Esophagus (tissue), 2 donors: ENCODE data around the gene SCAF4. TPM values are rescaled to one million over a fixed set of nuclear protein-coding genes. Genes with fewer than 3 reads are reported as not detected.

Source experiments
- H3K27ac ChIP-seq, 2 donors: one replicate each; pipeline ENCODE4 v1.5.1; 2013; ENCODE audit warnings: low read depth in 2 of 2, mild to moderate bottlenecking in 2 of 2, inconsistent platforms in 1 of 2, low read length in 1 of 2, moderate library complexity in 1 of 2
- H3K27me3 ChIP-seq, 2 donors: one replicate each; pipeline ENCODE4 v1.6.1; 2013; ENCODE audit warnings: low read length in 2 of 2, control low read depth in 1 of 2, mild to moderate bottlenecking in 1 of 2; ENCODE audit not compliant: insufficient read depth in 2 of 2, control insufficient read depth in 1 of 2
- H3K36me3 ChIP-seq, 2 donors: one replicate each; pipeline ENCODE4 v1.6.1; 2013; ENCODE audit warnings: low read length in 1 of 2; ENCODE audit not compliant: control insufficient read depth in 2 of 2, insufficient read depth in 2 of 2
- H3K4me1 ChIP-seq, 2 donors: one replicate each; pipeline ENCODE4 v1.6.1; 2013; ENCODE audit warnings: low read length in 1 of 2; ENCODE audit not compliant: control insufficient read depth in 2 of 2, insufficient read depth in 2 of 2
- H3K4me3 ChIP-seq, 2 donors: one replicate each; pipeline ENCODE4 v1.5.1; 2013; ENCODE audit warnings: low read length in 2 of 2, mild to moderate bottlenecking in 2 of 2, low read depth in 1 of 2, moderate library complexity in 1 of 2
- H3K9me3 ChIP-seq, 2 donors: one replicate each; pipeline ENCODE4 v1.6.1; 2013; ENCODE audit warnings: mild to moderate bottlenecking in 2 of 2, low read depth in 1 of 2, low read length in 1 of 2, moderate library complexity in 1 of 2; ENCODE audit not compliant: control insufficient read depth in 2 of 2, insufficient read depth in 1 of 2
- WGBS, 2 donors: extraction: QIAGEN DNeasy Blood & Tissue Kit; methylation state at CpG; one replicate each; pipeline ENCODE4 v1.1.7; 2013; 5-methylcytosine and 5-hydroxymethylcytosine counted together
- polyA plus RNA-seq, 2 donors: library from polyadenylated mRNA; stranded (reverse); fragments of 200-250 nt; gene quantifications; one replicate each; pipeline ENCODE4 v1.2.3, GENCODE V29; 2013
- donor health status: healthy with polysubstance abuse.
- donor health status: Bipolar disorder and iron deficiency.

SCAF4 gene
- polyA plus RNA-seq, 2 donors: 9.7 to 10.5 TPM

DNA sequence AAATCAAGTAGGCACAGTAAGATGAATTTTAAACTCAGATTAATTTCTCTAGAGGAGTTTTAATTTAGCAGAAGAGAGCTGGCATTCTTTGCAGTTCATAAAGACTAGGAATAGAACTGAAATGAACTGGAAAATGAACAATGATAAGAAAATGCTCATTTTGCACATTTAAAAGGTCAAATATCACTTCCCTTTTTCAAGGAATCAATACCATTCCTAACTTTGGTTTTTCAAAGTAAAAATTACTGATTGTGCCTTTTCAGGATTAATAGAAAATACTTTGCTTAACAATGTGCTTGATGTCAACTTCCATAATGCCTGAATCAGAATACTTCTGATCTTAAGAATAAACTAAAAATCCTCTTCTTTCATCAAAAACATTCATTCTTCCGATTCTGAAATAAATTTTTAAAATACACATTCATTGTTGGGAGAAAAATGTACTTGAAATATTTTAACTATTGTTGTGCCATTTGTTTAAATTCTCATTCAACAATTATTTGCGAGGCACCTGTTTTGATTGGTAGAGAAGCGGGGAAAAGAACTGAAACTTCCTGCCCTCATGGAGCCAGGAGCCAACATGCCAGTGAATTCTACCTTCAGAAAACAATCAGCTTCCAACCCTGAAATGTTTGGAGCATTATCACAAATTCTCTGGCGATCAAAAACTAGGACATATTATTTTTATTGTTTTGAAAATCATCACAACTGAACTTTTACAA, 2.1 kb downstream of the SCAF4 start:
- Histone ChIP-seq H3K4me1 (peaks cover 0 to 11% of the 10 kb centered on the region in 2 donors), H3K27me3 (no peaks in the 10 kb centered on the region), H3K27ac (no peak overlapping the region), H3K36me3 (no peaks in the 10 kb centered on the region), H3K4me3 (peak overlapping the region in 1 of 2 donors; percentile 79), H3K9me3 (no peaks in the 10 kb centered on the region)
- 38 to 54% methylated on average over 4 of the region's 4 CpGs for WGBS, 2 donors

DNA sequence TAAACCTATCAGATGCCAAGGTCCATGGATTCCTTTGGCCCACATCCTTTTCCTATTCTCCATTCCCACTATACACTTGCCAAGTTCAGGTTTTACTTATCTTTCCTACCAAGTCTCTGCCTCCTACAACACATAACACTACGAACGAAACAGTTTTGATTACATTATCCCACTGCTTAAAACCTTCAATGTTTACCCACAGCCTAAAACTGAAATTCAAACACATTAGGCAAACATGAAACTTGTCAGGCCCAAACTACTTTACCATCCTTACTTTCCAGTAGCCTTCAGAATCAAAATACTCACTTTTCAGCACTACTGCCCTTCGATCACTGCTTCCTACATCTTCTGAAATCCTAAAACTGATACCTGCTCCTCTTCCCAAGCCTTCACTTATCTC, 3.0 kb downstream of the SCAF4 start:
- H3K36me3 ChIP-seq: no peaks in the 10 kb centered on the region
- WGBS, 2 donors: 68 to 69% methylated on average over 3 of the region's 3 CpGs
- no peak overlapping the region for H3K4me3 ChIP-seq
- H3K4me1 ChIP-seq: peaks cover 0 to 11% of the 10 kb centered on the region in 2 donors
- H3K27ac ChIP-seq: no peak overlapping the region
- H3K9me3 ChIP-seq: no peaks in the 10 kb centered on the region
- no peaks in the 10 kb centered on the region for H3K27me3 ChIP-seq

DNA sequence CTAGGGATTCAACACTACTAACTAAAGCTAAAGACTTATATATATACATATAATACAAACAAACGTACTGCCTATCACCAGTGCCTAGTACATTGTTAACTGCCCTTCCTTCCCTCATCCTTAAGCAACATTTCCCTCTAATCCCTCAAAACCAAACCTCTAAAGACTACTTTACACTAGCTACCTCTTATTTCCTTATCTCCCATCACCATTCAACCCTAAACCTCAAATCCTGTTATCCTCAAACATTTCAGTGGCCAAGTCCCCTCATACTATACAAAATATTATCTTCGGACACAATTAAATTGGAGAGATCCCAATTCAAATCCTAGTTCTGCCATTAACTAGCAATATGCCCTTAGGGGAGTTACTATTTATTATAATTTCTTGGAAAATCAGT, 3.7 kb downstream of the SCAF4 start:
- Histone ChIP-seq H3K9me3 (no peaks in the 10 kb centered on the region), H3K36me3 (no peaks in the 10 kb centered on the region), H3K27me3 (no peaks in the 10 kb centered on the region), H3K27ac (no peak overlapping the region), H3K4me3 (no peak overlapping the region), H3K4me1 (peaks cover 0 to 5% of the 10 kb centered on the region in 2 donors)
- WGBS, 2 donors: 82 to 89% methylated on average over 2 of the region's 2 CpGs

DNA sequence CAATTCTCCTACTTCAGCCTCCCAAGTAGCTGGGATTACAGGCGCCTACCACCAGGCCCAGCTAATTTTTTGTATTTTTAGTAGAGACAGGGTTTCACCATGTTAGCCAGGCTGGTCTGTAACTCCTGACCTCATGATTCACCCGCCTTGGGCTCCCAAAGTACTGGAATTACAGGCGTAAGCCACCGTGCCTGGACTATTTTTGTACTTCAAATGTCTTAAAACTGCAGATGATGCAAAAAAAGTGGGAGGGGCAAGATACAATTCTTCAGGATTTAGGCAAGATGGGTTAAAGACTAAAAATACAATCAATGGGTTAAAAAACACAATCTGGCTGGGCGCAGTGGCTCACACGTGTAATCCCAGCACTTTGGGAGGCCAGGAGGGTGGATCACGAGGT, 4.7 kb downstream of the SCAF4 start:
- Histone ChIP-seq H3K9me3 (no peaks in the 10 kb centered on the region), H3K4me3 (no peak overlapping the region), H3K4me1 (no peaks in the 10 kb centered on the region), H3K27ac (no peak overlapping the region), H3K36me3 (no peaks in the 10 kb centered on the region), H3K27me3 (no peaks in the 10 kb centered on the region)
- WGBS, 2 donors: 76 to 78% methylated on average over 7 of the region's 7 CpGs

DNA sequence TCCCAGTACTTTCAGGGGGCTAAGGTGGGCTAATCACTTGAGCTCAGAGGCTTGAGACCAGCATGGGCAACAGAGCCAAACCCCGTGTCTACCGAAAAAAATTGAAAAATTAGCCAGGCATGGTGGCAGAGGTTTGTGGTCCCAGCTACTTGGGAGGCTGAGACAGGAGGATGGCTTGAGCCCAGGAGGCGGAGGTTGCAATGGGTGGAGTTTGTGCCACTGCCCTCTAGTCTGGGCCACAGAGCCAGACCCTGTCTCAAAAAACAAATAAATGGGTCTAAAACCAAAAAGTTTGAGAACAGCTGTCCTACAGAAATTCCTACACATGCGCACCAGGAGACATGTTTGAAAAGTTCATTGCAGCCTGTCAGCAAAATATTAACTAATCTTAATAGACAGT, 5.5 kb downstream of the SCAF4 start:
- H3K4me3 ChIP-seq: no peak overlapping the region
- H3K9me3 ChIP-seq: no peaks in the 10 kb centered on the region
- H3K27me3 ChIP-seq: no peaks in the 10 kb centered on the region
- H3K27ac ChIP-seq: no peak overlapping the region
- 97% methylated on average over 4 of the region's 4 CpGs for WGBS, 2 donors
- no peaks in the 10 kb centered on the region for H3K36me3 ChIP-seq
- no peaks in the 10 kb centered on the region for H3K4me1 ChIP-seq

DNA sequence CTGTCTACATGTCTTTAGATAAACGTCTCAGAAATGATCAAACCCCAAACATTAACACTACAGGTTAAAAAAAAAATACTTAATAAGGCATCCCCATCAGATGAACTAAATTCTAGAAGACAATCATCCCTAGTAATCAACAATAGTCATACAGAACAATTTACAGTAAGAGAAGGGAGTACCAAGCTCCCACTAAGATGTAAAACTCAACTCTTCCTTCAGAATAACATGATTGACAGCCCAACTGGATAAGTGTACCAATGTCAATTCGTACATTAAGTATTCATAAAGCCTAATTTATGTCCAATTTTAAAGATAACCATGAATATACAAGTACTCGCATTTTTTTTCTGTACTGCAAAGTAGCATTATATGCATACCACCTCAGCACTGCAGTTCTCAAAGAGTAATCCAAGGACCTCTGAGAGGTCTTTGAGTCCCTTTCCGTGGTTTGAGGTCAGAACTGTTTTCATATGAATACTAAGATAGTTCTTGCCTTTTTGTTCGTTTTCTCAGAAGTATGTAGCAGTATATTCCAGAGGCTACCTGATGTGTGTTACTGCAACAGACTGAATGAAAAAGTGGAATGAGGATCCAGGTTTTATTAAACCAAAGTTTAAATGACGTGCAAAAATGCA, 6.6 kb downstream of the SCAF4 start:
- Histone ChIP-seq H3K9me3 (no peaks in the 10 kb centered on the region), H3K4me3 (no peak overlapping the region), H3K36me3 (no peaks in the 10 kb centered on the region), H3K27ac (no peak overlapping the region), H3K27me3 (no peaks in the 10 kb centered on the region), H3K4me1 (no peaks in the 10 kb centered on the region)
- 72 to 75% methylated on average over 6 of the region's 6 CpGs for WGBS, 2 donors

DNA sequence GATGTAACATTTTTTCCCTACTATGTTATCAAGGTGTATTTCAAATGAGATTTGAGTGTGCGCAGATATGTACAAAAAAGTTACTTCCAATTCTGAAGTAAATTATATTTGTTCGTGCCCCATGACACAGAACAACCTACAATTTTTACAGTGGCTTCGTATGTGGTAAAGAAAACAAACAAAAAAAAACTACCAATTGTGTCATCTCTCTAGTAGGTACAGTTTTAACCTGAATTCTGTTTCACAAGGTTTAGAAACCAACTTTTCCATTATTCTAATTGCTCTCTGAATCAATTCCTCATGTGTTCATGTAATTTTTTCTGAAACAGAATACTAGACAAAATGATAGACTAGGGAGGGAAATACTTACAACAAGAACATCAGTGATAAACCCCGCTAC, 7.4 kb downstream of the SCAF4 start:
- H3K36me3 ChIP-seq: no peaks in the 10 kb centered on the region
- no peaks in the 10 kb centered on the region for H3K9me3 ChIP-seq
- H3K27me3 ChIP-seq: no peaks in the 10 kb centered on the region
- no peak overlapping the region for H3K27ac ChIP-seq
- 79 to 84% methylated on average over 4 of the region's 4 CpGs for WGBS, 2 donors
- H3K4me3 ChIP-seq: no peak overlapping the region
- no peaks in the 10 kb centered on the region for H3K4me1 ChIP-seq

DNA sequence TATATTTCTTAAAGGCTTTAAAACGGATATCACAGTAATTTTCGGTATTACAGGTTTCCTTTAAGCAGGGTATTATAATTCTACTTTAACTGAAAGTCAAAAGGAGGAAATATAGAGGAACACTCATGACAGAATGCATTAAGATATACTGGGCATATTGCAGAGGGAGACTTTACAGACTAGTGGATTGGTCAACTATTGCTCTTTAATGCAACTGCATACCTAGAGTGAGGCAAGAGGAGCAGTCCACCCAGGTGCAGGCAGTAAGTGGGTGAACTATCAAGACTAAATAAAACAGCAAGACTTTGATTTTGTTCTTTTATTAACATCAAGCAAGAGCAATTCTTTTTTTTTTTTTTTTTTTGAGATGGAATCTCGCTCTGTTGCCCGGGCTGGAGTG, 10.5 kb downstream of the SCAF4 start:
- no peaks in the 10 kb centered on the region for H3K27me3 ChIP-seq
- H3K9me3 ChIP-seq: no peaks in the 10 kb centered on the region
- H3K36me3 ChIP-seq: no peaks in the 10 kb centered on the region
- H3K4me1 ChIP-seq: no peaks in the 10 kb centered on the region
- WGBS, 2 donors: 72 to 77% methylated on average over 2 to 4 of the region's 4 CpGs
- H3K4me3 ChIP-seq: no peak overlapping the region
- no peak overlapping the region for H3K27ac ChIP-seq

DNA sequence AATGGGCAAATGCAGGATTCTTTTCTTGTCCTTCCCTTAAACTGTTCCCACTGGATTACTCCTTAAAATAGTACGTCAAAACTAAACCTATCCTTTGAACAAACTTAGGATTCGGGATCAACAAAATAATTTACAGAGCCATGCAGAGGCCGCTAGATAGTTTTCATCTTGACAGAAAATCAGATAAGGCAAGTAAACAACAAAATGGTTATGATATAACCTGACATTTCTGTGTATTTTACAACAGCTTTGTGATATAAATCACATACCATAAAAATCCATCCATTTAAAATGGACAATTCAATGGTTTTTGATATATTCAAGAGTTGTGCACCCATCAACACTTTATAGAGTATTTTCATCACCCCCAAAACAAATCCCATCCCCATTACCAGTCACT, 11.2 kb downstream of the SCAF4 start:
- no peaks in the 10 kb centered on the region for H3K9me3 ChIP-seq
- H3K27me3 ChIP-seq: no peaks in the 10 kb centered on the region
- H3K27ac ChIP-seq: no peak overlapping the region
- no peaks in the 10 kb centered on the region for H3K36me3 ChIP-seq
- 72 to 93% methylated on average over 3 of the region's 3 CpGs for WGBS, 2 donors
- H3K4me3 ChIP-seq: no peak overlapping the region
- no peaks in the 10 kb centered on the region for H3K4me1 ChIP-seq

DNA sequence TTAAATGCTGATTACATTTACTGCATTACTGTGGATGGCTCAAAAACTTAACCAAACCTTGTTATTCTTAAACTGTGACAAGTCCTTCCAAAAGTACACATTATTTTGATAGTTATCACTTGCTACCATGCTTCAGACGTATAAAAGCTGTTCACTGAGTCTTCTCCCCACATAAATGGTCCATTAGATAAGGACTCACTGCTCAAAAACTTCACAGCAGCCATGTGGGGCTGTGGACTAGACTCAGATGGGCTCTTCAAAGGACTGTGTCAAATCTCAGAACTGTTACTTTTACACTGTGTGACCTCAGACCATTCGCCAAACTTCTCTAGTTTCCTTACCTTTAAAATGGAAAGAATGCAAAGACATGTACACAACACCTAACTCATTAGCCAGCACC, 11.6 kb downstream of the SCAF4 start:
- no peaks in the 10 kb centered on the region for H3K4me1 ChIP-seq
- H3K4me3 ChIP-seq: no peak overlapping the region
- no peaks in the 10 kb centered on the region for H3K36me3 ChIP-seq
- no peaks in the 10 kb centered on the region for H3K27me3 ChIP-seq
- WGBS, 2 donors: 55 to 67% methylated on average over 2 of the region's 2 CpGs
- H3K27ac ChIP-seq: no peak overlapping the region
- no peaks in the 10 kb centered on the region for H3K9me3 ChIP-seq
